Ammon's horn (tissue), 1 donor: ENCODE data around the gene CD80.
A peak's percentile ranks its signal among the peaks of the same experiment; 100 is the strongest.
"Not testable (repeated sequence)": the region's sequence is repeated elsewhere in the genome, so short reads cannot be mapped to it uniquely, and the experiment has no call there.

Experiments
- DNase-seq: peaks from one replicate; pipeline ENCODE4 v3.0.0-alpha.2; 2016; ENCODE audit warnings: low spot score

Gene CD80, protein sequence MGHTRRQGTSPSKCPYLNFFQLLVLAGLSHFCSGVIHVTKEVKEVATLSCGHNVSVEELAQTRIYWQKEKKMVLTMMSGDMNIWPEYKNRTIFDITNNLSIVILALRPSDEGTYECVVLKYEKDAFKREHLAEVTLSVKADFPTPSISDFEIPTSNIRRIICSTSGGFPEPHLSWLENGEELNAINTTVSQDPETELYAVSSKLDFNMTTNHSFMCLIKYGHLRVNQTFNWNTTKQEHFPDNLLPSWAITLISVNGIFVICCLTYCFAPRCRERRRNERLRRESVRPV

DNA sequence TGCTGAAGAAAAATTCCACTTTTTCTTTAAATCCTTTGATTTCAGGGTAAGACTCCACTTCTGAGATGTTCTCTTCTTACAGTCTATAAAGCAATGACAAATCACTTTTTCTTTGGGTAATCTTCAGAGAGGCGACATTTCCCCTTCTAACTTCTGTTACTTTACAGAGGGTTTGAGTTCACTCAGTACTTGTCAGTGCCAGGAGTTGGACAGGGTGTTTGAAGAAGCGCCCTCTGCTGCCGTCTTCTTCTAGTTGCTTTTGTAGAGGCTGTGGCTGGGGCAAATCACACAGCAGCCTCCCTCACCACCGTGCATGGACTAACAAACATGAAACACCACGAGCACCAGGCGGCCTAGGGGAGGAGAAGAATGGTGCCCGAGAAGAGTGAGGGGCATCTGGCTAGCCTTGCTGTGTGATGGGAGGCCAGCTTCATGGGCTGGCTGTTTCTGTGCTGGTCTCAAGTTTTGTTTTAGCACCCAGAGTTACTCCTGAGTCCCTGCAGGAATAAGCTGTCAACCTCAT, at the start of gene CD80:
CD80 (minus strand) TSS at position 174 of the 523 bp plus-strand sequence. CDS start 1,886 bp downstream, outside the sequence.
- peak; percentile 62 for DNase-seq

DNA sequence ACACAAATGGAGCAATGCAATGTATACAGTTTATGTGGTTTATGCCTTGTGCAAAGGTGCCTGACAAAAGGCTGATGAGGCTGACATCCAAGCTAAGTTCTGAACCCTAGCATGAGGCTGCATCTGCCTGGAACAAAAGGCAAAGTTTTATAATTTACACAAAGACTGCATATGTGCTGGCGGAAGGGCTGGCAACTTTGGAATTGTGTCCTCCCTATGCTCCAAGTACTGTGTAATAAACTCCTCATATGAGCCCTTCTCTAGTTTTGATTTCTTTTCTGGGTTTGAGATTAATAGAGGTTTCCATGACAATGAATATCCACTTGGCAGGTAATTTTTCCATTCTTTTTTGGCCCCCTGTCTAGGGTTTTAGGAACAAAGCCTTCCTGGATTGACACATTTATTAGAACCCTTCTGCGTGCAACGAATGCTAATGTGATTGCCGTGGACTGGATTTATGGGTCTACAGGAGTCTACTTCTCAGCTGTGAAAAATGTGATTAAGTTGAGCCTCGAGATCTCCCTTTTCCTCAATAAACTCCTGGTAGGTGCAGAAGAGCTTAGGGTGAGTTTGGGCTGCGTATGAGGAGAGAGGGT, 49.1 kb upstream of the CD80 start:
- no peak for DNase-seq

DNA sequence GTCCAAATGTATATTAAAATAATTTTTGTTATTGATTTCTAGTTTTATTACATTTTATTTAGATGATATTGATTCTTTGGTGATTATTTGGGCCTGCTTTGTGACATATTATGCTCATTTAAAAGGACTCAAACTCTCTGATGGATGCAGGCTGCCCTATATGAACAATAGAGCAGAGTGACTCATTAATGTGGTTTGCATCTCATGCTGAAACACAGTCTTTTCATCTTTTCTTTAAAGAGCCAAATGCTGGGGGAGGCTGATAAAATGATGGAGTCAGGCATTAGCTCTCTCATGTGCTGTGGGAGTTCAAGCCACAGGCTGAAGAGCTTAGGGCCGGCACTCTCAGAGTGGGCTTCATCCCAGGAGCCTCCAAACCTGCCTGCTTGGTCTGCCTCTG, 45.5 kb upstream of the CD80 start:
- no peak for DNase-seq

DNA sequence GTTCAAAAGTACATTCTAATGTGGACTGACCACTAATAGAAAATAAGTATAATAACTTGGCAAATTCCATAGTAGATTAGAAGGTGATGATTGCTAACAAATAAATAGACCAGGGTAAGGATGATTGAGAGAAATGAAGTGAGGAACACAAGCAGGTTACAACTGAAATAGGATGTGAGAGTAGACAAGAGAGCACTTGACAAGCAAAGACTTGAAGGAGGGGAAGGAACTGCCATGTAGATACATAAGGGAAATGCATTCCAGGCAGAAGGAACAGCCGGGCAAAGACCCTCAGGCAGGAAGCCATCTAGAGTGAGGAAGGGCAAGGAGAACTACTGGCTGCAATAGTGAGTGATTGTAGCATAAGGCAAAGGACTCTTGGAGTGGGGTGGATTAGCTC, 43.3 kb upstream of the CD80 start:
- no peak for DNase-seq

DNA sequence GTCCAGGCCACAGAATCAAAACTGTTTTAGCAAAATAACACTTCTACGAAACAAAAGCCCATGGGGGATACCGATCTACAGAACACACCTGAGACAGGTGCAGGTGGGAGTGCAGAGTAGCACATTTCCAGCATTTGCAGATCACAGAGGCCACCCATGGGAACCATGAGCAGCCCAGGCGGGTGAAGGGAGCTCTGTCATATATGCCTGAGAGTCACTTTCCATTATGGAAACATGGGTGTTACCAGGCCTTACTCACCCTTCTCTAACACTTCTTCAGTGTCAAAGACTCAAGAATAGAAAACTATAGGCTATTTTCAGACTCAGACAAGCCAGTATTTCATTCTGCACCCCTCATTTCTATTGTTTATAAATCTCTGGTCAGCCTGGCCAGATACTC, 41.7 kb upstream of the CD80 start:
- DNase-seq = no peak

DNA sequence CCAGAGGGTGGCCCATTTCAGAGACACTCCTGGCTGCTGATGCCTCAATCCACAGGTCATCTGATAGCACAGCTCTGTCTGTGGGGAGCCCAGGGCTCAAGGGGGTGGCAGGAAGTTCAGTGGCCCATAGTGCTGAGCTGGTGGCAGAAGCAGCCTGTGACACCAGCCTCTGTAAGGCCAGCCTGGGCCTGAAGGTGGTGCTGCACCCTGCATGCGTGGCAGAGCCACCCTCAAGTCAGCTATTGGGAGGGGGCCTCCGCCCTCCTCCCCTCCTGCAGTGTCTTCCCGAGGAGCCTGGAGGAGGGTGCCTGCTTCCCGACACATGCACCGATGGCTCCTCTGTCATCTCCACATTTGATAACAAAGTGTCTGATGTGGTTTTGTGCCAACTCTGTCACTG, 41.3 kb upstream of the CD80 start:
- no peak for DNase-seq

DNA sequence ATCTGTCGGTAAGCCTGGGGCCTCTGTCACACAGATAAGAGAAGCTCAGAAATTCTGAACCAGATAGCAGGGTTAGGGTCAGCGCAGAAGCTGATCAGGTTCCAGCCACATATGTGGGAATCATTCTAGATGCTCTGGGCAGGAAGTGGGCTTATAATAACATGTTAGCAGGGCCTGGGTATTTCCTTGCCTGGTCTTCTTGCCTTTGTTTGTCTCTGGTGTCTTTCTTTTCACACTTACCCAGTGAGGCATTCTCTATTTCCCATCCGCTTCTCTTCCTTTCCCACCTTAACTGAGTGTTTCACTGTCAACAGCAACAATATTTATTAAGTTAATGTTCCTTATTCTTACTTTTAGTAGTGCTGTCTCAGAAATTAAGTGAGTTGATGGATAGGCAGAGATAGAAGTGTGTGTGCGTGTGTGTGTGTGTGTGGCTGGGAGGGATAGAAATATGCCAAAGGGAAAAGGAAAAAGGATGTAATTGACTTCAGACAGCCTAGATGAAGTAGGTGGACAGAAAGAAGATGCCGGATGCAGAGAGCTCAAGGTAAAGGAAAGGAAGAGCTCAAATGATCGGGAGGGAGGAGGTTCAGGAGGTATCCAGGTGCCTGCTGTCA, 40.3 kb upstream of the CD80 start:
- DNase-seq = no peak

DNA sequence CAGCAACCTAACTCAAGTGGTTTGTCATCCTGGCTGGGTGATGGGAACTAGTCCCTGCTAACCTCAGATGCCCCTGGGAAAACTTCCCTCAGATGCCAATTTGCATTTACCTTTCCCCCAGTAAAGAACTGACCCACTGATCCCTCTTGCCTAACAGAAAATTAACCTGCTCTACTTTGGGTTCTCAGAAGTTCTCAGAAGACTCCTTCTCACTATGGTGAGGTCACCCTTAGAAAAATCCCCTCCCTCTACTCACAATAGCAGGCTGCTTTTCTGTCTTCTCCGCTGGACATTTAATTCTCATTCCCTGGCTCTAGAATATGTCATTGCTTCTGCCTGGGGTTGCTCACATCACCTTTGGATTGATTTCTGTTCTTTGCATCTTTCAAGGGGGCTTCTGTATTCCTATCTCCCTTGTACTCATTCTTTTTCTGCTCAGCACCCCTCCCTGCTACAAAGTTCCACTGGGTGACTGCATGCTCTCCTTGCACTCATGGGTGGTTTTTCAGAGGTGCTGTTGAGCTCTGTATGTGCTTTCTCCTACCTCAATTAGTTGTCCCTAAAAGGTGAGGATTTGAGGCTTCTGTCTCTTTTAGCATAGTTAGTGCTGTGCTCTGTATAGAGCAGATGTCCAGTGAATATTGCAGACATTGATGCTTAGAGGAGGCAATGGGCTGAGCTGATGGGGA, 39.1 kb upstream of the CD80 start:
- DNase-seq = no peak

DNA sequence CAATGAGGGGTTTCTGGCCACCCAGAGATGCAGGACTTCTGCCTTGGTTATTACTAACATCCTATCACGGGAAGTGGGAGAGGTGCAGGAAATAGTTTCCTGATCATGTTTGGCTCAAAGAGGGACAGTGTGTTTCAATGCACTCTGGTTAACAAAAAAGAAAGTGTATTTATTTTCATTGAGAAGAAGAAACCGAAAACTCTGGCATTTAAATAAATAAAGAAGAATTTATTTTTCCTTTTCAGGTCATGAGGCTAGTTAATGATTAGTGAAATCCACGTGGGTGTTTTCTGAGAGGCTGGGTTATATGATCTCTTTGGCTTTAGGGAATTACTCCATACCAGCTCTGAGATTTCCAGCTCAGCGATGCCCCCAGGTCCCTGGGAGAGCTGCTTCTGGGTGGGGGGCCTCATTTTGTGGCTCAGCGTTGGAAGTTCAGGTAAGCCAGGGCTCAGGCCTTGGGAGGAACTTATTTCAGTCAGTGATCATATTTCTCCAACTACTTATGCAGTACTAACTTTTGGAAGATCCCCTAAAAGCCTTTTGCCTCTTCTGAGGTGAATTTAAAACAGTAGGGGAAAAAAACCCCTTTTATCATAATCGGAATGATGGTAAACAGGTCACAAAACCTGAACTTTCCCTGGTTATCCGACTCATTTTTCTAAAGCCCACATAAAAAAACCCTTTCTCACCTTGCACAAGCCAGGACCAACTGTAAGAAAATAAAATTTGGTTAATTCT, 38.3 kb upstream of the CD80 start, which contains the start of gene PLA1A:
PLA1A (plus strand) TSS at position 338 of the 741 bp plus-strand sequence; CDS start at position 367, 29 bp downstream.
- DNase-seq = no peak

DNA sequence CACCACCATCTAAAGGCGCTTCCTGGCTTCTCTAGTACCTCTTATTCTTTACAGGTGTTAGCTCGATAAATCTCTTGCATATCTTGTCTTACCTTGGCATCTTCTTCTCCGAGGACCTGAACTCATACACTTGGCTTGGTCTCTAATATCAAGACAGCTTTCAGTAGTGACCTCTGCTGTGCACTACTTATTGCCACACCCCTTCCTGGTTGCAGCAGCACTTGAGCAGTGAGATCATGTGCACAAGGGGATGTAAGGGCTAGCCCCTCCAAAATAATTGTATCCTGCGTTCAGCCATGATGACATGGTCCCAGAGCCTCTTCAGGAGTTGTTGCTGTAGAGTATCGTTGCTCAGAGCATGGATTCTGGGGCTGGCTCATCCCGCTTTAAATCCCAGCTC, 37.0 kb upstream of the CD80 start:
- no peak for DNase-seq

DNA sequence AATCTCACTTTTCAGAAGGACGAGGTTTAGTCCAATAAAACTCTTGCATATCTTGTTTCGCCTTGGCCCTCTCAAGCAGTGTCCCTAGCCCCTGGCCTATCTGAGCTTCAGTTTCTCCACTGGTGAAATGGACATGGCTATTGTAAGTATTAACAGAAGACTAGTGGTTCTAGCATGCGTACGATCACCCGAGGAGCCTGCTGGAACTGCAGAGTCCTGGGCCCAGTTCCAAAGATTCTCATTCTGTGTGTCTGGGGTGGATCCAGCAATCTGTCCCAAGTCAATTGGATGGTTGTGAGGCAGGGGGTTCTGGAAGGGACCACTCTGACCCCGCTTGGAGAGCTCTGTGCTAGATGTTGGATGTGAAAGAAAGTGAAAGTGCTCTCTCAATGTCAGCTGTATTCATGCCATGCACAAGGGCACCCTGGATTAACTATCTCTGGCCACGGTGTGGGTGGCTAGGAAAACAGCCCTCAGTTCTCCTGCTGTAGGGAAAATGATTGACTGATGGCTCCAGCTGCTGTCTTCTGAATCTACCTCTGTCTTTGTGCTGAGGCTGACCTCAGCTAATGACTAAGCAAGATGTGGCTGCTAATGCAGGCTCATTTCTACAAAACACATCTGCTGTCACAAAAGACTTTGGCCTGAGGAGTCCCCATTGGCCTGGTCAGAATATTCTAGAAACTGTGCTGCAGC, 36.4 kb upstream of the CD80 start:
- DNase-seq = peak; percentile 10

DNA sequence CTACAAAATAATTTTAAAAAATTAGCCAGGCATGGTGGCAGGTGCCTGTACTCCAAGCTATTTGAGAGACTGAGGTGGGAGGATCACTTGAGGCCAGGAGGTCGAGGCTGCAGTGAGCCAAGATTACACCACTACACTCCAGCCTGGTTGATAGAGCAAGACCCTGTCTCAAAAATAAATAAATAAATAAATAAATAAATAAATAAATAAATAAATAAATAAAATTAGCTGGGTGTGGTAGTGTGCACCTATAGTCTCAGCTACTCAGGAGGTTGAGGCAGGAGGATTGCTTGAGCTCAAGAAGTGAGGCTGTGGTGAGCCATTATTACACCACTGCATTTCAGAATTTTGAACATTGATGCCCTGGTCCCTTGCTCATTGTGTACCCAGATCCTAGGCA, 35.5 kb upstream of the CD80 start:
- not testable (repeated sequence) for DNase-seq

DNA sequence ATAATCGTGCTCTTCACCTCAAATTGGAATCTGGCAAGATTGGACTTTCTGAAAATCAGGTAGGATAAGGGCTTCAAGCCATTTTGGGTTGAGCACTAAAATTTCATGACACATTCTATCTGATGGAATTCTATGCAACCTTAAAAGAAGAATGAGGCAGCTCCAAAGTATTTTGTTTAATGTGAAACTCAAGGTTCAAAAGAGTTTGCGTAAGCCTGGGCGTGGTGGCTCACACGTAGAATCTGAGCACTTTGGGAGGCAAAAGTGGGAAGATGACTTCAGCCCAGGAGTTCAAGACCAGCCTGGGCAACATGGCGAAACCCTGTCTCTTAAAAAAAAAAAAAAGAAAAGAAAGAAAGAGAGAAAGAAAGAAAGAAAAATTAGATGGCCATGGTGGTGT, 34.7 kb upstream of the CD80 start:
- no peak for DNase-seq

DNA sequence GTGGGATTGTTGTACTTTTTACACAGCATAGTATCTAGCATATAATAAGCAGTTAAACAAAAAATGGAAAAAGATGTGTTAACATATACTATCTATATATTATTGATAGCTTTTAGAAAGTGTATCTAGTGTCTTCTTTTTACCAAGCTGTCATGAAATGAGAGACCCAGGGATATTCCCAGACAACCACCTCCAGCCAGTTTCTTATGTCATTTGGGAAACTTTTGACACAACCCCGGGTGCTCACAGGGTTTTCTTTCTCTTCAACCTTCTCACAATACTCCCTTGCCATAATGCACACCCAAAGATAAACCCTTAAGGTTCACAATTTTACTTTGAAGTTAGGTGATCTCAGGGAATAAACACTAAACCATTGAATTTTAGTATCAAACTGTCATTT, 33.4 kb upstream of the CD80 start:
- DNase-seq = no peak

DNA sequence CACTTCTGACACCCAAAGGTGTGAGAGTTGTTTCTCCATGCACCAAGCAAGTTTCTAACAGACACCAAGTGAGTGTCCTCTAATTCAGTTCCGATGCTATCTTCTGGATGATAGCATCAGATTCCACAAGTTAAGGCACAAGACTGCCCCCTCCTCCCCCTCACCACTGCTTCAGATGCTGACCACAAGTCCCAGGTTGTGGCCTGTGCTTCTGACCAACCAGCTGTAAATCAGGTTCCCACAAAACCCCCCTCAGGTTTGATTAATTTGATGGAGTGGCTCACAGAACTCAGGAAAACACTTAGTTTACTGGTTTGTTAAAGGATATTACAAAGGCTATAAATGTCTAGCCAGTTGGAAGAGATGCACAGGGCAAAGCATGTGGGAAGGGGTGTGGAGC, 31.3 kb upstream of the CD80 start:
- no peak for DNase-seq

DNA sequence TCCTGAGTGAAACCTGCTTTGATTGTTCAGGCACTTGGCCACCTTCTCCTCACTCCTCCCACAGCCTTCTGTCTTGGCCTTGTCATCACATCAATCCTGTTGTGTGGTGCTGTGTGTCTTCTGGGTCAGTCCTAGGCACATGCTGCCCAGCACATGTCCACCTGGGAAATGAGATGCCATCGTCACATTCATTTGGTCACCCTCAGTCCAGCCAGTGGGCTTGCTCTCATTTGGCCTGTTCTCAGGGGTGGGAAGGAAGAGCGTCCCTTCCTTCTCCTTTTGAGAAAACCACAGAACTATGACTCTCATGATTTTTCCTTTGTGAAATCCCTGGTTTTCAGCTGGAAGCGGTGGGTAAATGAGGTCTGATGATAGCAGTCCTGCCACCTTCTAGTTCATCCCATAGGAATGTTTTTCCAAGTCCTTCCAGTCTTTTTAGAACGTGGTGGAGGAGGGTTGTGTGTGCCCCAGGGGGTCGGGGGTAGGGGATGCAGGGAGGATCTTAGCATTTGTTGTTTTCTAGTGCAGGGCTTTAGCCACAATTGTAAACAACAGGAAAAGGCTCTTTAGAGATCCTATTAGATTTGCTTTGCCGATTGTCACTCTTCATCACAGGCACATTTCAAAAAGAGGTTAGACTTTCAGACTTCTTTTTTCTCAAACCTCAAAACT, 29.8 kb upstream of the CD80 start:
- DNase-seq = peak; percentile 25

DNA sequence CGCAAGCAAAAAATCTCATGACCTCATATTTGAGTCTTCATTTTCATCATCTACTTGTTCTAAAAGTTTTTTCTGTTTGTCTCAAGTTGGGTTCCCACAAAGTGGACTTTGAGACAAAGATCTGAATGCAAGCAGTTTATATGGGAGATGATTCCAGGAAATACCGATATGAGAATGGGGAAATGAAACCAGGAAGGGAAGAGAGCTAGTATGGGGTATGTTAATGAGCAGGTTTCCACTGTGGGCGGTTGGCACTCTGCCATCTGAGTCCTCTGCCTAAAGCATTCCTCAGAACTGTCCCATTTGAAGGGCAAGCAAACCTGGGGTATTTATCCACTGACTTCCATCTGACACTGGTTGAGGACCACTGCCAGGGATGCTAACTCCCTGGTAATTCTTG, 28.7 kb upstream of the CD80 start:
- peak; percentile 66 for DNase-seq

DNA sequence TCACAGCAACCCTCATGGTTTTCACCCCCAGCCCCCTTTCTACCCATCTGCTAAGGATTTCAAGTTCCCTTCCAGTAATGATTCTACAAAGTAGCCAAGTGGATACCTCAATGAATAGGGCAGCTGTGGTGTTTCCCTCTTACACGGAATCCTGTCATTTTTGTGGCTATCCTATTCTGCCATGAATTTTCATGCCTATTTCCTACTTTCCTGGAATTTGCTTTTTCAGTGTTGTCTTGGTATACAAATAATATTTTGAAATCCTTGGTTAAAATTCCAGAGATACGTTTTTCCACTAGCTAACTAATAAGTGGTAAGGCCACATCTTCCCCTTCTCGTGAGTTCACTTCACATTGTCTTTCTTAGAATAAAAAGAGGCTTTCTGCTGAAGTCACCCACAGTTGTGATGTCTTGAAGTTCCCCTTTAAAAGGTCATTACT, 27.3 kb upstream of the CD80 start:
- no peak for DNase-seq

DNA sequence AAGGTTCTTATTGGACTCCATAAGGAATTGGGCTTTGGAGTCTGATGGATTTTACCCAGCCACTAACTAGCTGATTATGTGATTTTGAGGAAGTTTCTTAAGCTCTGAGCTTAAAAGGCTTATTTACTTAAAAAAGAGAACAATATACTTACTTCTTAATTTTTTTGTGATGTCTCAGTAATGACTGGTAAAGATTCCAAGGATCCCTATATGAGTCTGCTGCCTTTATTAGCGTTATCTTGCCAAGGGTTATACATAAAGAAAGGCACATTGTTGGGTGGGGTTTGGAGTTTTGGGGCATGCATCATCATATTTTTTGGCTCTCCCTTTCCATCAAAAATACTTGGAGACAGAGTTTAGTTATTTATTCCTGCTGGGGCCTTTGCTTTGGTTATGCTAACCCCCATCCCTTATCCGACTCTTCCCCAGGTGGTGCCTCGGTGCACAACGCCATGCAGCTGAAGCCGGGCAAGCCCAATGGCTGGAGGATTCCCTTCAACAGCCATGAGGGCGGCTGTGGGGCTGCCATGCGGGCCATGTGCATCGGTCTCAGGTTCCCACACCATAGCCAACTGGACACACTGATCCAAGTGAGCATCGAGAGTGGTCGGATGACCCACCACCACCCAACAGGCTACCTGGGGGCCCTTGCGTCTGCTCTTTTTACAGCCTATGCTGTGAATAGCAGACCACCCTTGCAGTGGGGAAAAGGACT, 26.6 kb upstream of the CD80 start:
- no peak for DNase-seq

DNA sequence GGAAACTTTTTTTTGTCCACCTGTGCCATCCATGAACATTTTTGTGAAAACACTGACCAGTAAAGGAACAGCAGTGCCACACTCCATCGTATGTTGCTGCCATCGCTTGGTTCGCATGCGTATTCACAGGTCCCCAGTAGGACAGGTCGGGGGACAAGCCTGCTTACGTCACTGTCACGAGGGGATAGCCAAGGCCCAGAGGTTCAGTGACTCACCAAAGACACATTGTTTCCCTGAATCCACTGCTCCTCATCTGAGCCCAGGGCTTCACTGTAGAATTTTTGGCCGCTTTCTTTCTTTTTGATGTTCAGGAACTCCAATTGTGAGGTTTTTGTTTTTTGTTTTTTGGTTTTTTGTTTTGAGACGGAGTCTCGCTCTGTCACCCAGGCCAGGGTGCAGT, 25.8 kb upstream of the CD80 start:
- DNase-seq = no peak
